Measurements from ENCODE around the gene TBC1D22A.

- no peak for TF ChIP-seq CTCF (IDR thresholded peaks at IDR 0.05)
- TF ChIP-seq POLR2AphosphoS5 (IDR thresholded peaks at IDR 0.05): no peak
- no peak for TF ChIP-seq POLR2A (IDR thresholded peaks at IDR 0.05)
Observed at GRCh38 chr22:46951350-46951749, 188.9 kb downstream of the TBC1D22A start.
